Body of pancreas (tissue), 4 donors: ENCODE measurements around the gene ANKRD35.

Experiments
- CTCF ChIP-seq, 7 experiments: fragments of 450-650 bp in 4 of 7; fragments of 200-600 bp in 3 of 7; sonication (generic) in 3 of 7; IDR thresholded peaks; one replicate each; pipeline ENCODE4 v1.5.1; 2016 to 2019; ENCODE audit warnings: antibody characterized with exemption in 7 of 7
- POLR2A ChIP-seq, 3 donors: fragments of 450-650 bp; IDR thresholded peaks; one replicate each; pipeline ENCODE4 v1.6.1; 2016; ENCODE audit warnings: antibody characterized with exemption in 3 of 3, mild to moderate bottlenecking in 2 of 3

- no peak for TF ChIP-seq CTCF (IDR thresholded peaks at IDR 0.05)
- no peak for TF ChIP-seq POLR2A (IDR thresholded peaks at IDR 0.05)
Observed at GRCh38 chr1:145845144-145845513, 40.5 kb downstream of the ANKRD35 start.
